ENCODE data around the gene CDC34. TPM values are rescaled to one million over a fixed set of nuclear protein-coding genes. Genes with fewer than 3 reads are reported as not detected.
A peak's percentile ranks its signal among the peaks of the same experiment; 100 is the strongest.

The CDC34 gene
- total and polyA plus RNA-seq, 9 of the 15 experiments (the other 6 are each of a cell fraction or from before 2014, with no cell fraction given) = 0.80 to 203 (median 65.5) TPM

DNA sequence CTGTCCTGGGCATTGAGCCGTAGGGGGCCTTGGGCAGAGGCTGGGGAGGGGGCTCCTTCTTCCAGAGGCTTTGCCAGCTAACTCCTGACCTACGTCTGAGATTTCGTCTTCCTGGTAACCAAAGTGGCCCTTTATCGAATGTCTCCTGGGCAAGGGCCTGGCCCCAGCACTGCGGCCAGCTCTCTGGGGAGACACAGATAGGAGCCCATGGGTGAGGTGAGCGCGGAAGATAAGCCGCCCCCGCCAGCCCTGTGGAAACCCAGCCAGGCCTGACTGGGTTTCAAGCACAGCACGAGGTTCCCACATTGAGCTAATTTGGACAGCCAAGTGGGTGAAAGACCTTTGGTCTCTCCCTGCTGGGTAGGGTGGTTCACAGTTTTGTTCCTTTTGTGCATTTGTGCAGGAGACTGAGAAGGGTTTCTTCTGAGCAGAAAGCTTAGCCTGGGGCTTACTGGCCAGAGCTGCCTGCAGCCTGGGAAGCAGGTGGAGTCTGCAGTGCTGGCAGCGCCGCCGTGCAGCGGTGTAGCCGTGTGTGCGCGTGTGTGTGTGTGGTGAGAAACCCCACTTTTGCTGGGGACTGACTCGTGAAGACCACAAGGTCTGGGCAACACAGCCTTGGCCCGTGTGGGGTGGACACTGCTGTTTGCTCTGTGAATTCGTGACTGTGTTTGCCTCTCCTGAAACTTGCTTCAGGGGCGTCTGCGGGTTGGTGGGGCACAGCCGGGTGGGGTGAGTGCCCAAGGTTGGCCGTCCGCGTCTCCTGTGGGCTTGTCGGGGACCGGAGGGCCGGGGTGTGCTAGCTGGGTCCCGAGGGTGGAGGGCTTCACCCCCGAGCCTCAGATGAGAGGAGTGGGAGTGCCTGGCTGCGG is 43.3 kb downstream of the CDC34 start (continued):
- TF ChIP-seq, protein P1, sequence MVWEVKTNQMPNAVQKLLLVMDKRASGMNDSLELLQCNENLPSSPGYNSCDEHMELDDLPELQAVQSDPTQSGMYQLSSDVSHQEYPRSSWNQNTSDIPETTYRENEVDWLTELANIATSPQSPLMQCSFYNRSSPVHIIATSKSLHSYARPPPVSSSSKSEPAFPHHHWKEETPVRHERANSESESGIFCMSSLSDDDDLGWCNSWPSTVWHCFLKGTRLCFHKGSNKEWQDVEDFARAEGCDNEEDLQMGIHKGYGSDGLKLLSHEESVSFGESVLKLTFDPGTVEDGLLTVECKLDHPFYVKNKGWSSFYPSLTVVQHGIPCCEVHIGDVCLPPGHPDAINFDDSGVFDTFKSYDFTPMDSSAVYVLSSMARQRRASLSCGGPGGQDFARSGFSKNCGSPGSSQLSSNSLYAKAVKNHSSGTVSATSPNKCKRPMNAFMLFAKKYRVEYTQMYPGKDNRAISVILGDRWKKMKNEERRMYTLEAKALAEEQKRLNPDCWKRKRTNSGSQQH (CRISPR knock-in tag; IDR thresholded peaks at IDR 0.05) = no peak
- TF ChIP-seq HDAC6 (IDR thresholded peaks at IDR 0.05; ENCODE audit: low read depth, low read length) (no peak), FIP1L1 (IDR thresholded peaks at IDR 0.05; ENCODE audit: low read depth, low read length, poor library complexity, severe bottlenecking) (no peak), CREB1 (IDR thresholded peaks at IDR 0.05) (peak; percentile 80), CREB1 (CRISPR knock-in tag; IDR thresholded peaks at IDR 0.05) (no peak), BMI1 (IDR thresholded peaks at IDR 0.05; ENCODE audit: low read length) (no peak), ZNF324 (CRISPR knock-in tag; IDR thresholded peaks at IDR 0.05) (no peak), NR1H2 (CRISPR knock-in tag; IDR thresholded peaks at IDR 0.05) (no peak), HOXB6 (CRISPR knock-in tag; IDR thresholded peaks at IDR 0.05; ENCODE audit: borderline replicate concordance) (no peak), RBM15 (IDR thresholded peaks at IDR 0.05; ENCODE audit: insufficient read depth, low read length) (no peak), MTA1 (IDR thresholded peaks at IDR 0.05; ENCODE audit: borderline replicate concordance) (peak; percentile 72; the same call in 1 of the 2 replicates), SREBF2 (CRISPR knock-in tag; IDR thresholded peaks at IDR 0.05) (no peak), RBM22 (IDR thresholded peaks at IDR 0.05; ENCODE audit: low read depth, low read length, poor library complexity, severe bottlenecking) (no peak), FOXM1 (IDR thresholded peaks at IDR 0.05; ENCODE audit: low read depth) (peak; percentile 93), FOXM1 (CRISPR knock-in tag; IDR thresholded peaks at IDR 0.05; ENCODE audit: low read depth) (no peak), TAF1 (IDR thresholded peaks at IDR 0.05; ENCODE audit: control insufficient read depth, extremely low read depth, insufficient read depth, low read length, severe bottlenecking) (peak; percentile 58), ZNF589 (CRISPR knock-in tag; IDR thresholded peaks at IDR 0.05; ENCODE audit: low read depth) (peak; percentile 91), CBX8 (IDR thresholded peaks at IDR 0.05; ENCODE audit: borderline replicate concordance, extremely low read depth, low read depth, low read length, poor library complexity, severe bottlenecking) (no peak), MYNN (IDR thresholded peaks at IDR 0.05) (peak; percentile 97), MYNN (CRISPR knock-in tag; IDR thresholded peaks at IDR 0.05) (no peak)
- TF ChIP-seq, protein P2, sequence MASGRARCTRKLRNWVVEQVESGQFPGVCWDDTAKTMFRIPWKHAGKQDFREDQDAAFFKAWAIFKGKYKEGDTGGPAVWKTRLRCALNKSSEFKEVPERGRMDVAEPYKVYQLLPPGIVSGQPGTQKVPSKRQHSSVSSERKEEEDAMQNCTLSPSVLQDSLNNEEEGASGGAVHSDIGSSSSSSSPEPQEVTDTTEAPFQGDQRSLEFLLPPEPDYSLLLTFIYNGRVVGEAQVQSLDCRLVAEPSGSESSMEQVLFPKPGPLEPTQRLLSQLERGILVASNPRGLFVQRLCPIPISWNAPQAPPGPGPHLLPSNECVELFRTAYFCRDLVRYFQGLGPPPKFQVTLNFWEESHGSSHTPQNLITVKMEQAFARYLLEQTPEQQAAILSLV (tag; IDR thresholded peaks at IDR 0.05) = no peak
- TF ChIP-seq, protein P3, sequence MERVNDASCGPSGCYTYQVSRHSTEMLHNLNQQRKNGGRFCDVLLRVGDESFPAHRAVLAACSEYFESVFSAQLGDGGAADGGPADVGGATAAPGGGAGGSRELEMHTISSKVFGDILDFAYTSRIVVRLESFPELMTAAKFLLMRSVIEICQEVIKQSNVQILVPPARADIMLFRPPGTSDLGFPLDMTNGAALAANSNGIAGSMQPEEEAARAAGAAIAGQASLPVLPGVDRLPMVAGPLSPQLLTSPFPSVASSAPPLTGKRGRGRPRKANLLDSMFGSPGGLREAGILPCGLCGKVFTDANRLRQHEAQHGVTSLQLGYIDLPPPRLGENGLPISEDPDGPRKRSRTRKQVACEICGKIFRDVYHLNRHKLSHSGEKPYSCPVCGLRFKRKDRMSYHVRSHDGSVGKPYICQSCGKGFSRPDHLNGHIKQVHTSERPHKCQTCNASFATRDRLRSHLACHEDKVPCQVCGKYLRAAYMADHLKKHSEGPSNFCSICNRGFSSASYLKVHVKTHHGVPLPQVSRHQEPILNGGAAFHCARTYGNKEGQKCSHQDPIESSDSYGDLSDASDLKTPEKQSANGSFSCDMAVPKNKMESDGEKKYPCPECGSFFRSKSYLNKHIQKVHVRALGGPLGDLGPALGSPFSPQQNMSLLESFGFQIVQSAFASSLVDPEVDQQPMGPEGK (CRISPR knock-in tag; IDR thresholded peaks at IDR 0.05; ENCODE audit: borderline replicate concordance) = no peak

Measured in K562 (cell line).